Muscle layer of duodenum (tissue), 2 donors: ENCODE data around the gene ASCL4.

ENCODE experiments used
- H3K27ac ChIP-seq: one replicate; pipeline ENCODE4 v1.7.0; 2013; ENCODE audit warnings: mild to moderate bottlenecking, low read length
- H3K27me3 ChIP-seq: one replicate; pipeline ENCODE4 v1.7.0; 2013; ENCODE audit warnings: low read depth, mild to moderate bottlenecking, control low read depth, low read length
- H3K36me3 ChIP-seq, 2 donors: one replicate each; pipeline ENCODE4 v1.7.0; 2013; ENCODE audit warnings: low read length in 2 of 2, control low read depth in 1 of 2, mild to moderate bottlenecking in 1 of 2; ENCODE audit not compliant: insufficient read depth in 2 of 2, control insufficient read depth in 1 of 2
- H3K4me1 ChIP-seq, 2 donors: one replicate each; pipeline ENCODE4 v1.7.0; 2013; ENCODE audit warnings: low read length in 2 of 2, mild to moderate bottlenecking in 2 of 2, control low read depth in 1 of 2, moderate library complexity in 1 of 2; ENCODE audit not compliant: insufficient read depth in 2 of 2, control insufficient read depth in 1 of 2
- H3K4me3 ChIP-seq, 2 donors: one replicate each; pipeline ENCODE4 v1.7.0; 2013; ENCODE audit warnings: low read length in 2 of 2, low read depth in 1 of 2, mild to moderate bottlenecking in 1 of 2
- H3K9me3 ChIP-seq, 2 donors: one replicate each; pipeline ENCODE4 v1.7.0; 2013; ENCODE audit warnings: low read length in 2 of 2, control low read depth in 1 of 2, mild to moderate bottlenecking in 1 of 2; ENCODE audit not compliant: control insufficient read depth in 1 of 2
- donor health status: healthy.

The ASCL4 gene

GRCh38 chr12:107759410-107759809, 15.1 kb upstream of the ASCL4 start:
- H3K9me3 ChIP-seq: no peaks in the 10 kb centered on the region
- H3K27me3 ChIP-seq: no peaks in the 10 kb centered on the region
- peak overlapping the region; percentile 46 for H3K27ac ChIP-seq
- peak overlapping the region; percentile 70 to 77 for H3K4me3 ChIP-seq
- peaks cover 24 to 25% of the 10 kb centered on the region in 2 donors for H3K36me3 ChIP-seq
- peaks cover 6 to 26% of the 10 kb centered on the region in 2 donors for H3K4me1 ChIP-seq

GRCh38 chr12:107760207-107760808, 14.2 kb upstream of the ASCL4 start:
- Histone ChIP-seq H3K27ac (peak overlapping the region; percentile 46), H3K36me3 (peaks cover 16 to 20% of the 10 kb centered on the region in 2 donors), H3K4me3 (peak overlapping the region; percentile 70 to 77), H3K27me3 (no peaks in the 10 kb centered on the region), H3K4me1 (peaks cover 6 to 26% of the 10 kb centered on the region in 2 donors), H3K9me3 (no peaks in the 10 kb centered on the region)

- Histone ChIP-seq H3K4me3 (peak within 1 kb of the TSS; percentile 77 to 94), H3K36me3 (peaks cover 15% of the 10 kb centered on the region in 2 donors), H3K9me3 (no peaks in the 10 kb centered on the region), H3K4me1 (peaks cover 6 to 26% of the 10 kb centered on the region in 2 donors), H3K27ac (peak within 1 kb of the TSS; percentile 56), H3K27me3 (no peaks in the 10 kb centered on the region)
Observed at GRCh38 chr12:107760809-107761501, 13.5 kb upstream of the ASCL4 start, which contains the start of gene PRDM4. Gene PRDM4, minus strand, starts transcription at chr12:107761137. Its CDS starts 622 bp downstream, at chr12:107760515.

GRCh38 chr12:107761502-107761904, 13.0 kb upstream of the ASCL4 start:
- Histone ChIP-seq H3K27ac (peak overlapping the region; percentile 56), H3K36me3 (peaks cover 9% of the 10 kb centered on the region in 2 donors), H3K4me1 (peaks cover 6 to 26% of the 10 kb centered on the region in 2 donors), H3K4me3 (peak overlapping the region; percentile 77 to 94), H3K27me3 (no peaks in the 10 kb centered on the region), H3K9me3 (no peaks in the 10 kb centered on the region)

- H3K27me3 ChIP-seq: no peaks in the 10 kb centered on the region
- peaks cover 4 to 26% of the 10 kb centered on the region in 2 donors for H3K4me1 ChIP-seq
- peaks cover 0 to 6% of the 10 kb centered on the region in 2 donors for H3K36me3 ChIP-seq
- no peak overlapping the region for H3K27ac ChIP-seq
- no peak overlapping the region for H3K4me3 ChIP-seq
- H3K9me3 ChIP-seq: no peaks in the 10 kb centered on the region
Observed at GRCh38 chr12:107762874-107763273, 11.6 kb upstream of the ASCL4 start.

- Histone ChIP-seq H3K4me1 (peaks cover 0 to 11% of the 10 kb centered on the region in 2 donors), H3K27ac (no peak overlapping the region), H3K27me3 (no peaks in the 10 kb centered on the region), H3K4me3 (no peak overlapping the region), H3K9me3 (no peaks in the 10 kb centered on the region), H3K36me3 (peaks cover 0 to 5% of the 10 kb centered on the region in 2 donors)
Observed at GRCh38 chr12:107764626-107765025, 9.9 kb upstream of the ASCL4 start.

GRCh38 chr12:107765316-107765715, 9.2 kb upstream of the ASCL4 start:
- H3K36me3 ChIP-seq: no peaks in the 10 kb centered on the region
- peaks cover 0 to 5% of the 10 kb centered on the region in 2 donors for H3K4me1 ChIP-seq
- H3K9me3 ChIP-seq: no peaks in the 10 kb centered on the region
- H3K27me3 ChIP-seq: no peaks in the 10 kb centered on the region
- no peak overlapping the region for H3K27ac ChIP-seq
- no peak overlapping the region for H3K4me3 ChIP-seq

GRCh38 chr12:107767466-107767865, 7.0 kb upstream of the ASCL4 start:
- Histone ChIP-seq H3K27ac (no peak overlapping the region), H3K4me3 (no peak overlapping the region), H3K4me1 (no peaks in the 10 kb centered on the region), H3K36me3 (no peaks in the 10 kb centered on the region), H3K9me3 (no peaks in the 10 kb centered on the region), H3K27me3 (no peaks in the 10 kb centered on the region)

GRCh38 chr12:107775093-107775721, 703 bp downstream of the ASCL4 start:
- H3K4me3 ChIP-seq: peak overlapping the region in 1 of 2 donors; percentile 37
- no peaks in the 10 kb centered on the region for H3K36me3 ChIP-seq
- H3K27ac ChIP-seq: no peak overlapping the region
- H3K4me1 ChIP-seq: peaks cover 0 to 7% of the 10 kb centered on the region in 2 donors
- no peaks in the 10 kb centered on the region for H3K9me3 ChIP-seq
- peaks cover 8% of the 10 kb centered on the region for H3K27me3 ChIP-seq

GRCh38 chr12:107776171-107776570, 1.7 kb downstream of the ASCL4 start:
- H3K27me3 ChIP-seq: peaks cover 8% of the 10 kb centered on the region
- H3K36me3 ChIP-seq: no peaks in the 10 kb centered on the region
- H3K27ac ChIP-seq: no peak overlapping the region
- H3K9me3 ChIP-seq: no peaks in the 10 kb centered on the region
- peaks cover 0 to 7% of the 10 kb centered on the region in 2 donors for H3K4me1 ChIP-seq
- no peak overlapping the region for H3K4me3 ChIP-seq

- H3K9me3 ChIP-seq: no peaks in the 10 kb centered on the region
- no peak overlapping the region for H3K4me3 ChIP-seq
- no peak overlapping the region for H3K27ac ChIP-seq
- H3K36me3 ChIP-seq: no peaks in the 10 kb centered on the region
- H3K4me1 ChIP-seq: peaks cover 0 to 7% of the 10 kb centered on the region in 2 donors
- H3K27me3 ChIP-seq: peaks cover 8% of the 10 kb centered on the region
Observed at GRCh38 chr12:107778383-107779025, 4.0 kb downstream of the ASCL4 start.
